NCI-H524 treated with DMSO at 0.1 percent for 48 hours (cell line): ENCODE measurements around the gene SPATA31A7.
"Not testable (repeated sequence)": the region's sequence is repeated elsewhere in the genome, so short reads cannot be mapped to it uniquely, and the experiment has no call there.

ENCODE experiments used
- DNase-seq: peaks from one replicate; lab custom pipeline; 2025; lab: John Stamatoyannopoulos, UW

The SPATA31A7 gene

DNA sequence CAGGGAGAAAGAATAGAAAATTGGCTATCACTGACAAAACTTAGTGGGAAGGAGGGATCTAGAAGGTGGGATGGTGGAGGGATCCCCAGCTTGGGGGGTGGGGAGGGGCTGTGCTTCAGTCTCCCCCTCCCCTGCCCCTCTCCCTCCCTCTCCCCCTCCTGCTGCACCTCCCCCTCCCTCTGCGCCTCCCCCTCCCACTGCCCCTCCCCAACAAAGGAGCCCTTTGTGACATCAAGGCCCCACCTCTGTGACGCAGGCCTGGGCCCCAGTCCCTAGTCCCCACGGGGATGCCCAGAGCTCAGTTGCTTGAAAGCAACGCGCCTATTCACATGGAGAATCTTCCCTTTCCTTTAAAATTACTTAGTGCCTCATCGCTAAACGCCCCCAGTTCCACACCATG is at the start of gene SPATA31A7:
Gene SPATA31A7 (plus strand): TSS at position 301 of the 400 bp plus-strand sequence. CDS start 29 bp downstream, at position 330.
- not testable (repeated sequence) for DNase-seq

DNA sequence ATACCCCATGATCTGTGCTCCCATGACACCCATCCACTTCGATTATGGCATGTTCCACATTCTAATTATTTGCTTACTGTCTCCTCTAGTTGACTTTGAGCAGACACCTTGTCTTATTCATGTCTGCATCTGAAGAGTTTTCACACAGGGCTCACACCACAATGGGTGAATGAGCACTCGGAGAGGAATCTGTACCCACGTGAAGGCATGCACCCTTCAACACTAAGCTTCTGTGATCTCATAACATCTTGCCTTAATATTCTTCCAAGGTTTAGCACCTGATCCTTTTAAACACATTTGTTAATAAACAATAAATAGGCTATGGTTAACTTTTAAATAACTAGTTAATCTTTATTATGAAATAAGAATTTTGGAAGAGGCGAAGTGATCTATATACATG is 36.6 kb downstream of the SPATA31A7 start:
- not testable (repeated sequence) for DNase-seq
